ENCODE results near the gene EYA3.
A peak's percentile ranks its signal among the peaks of the same experiment; 100 is the strongest.

Gene EYA3

GRCh38 chr1:27940870-27941560, 147.4 kb downstream of the EYA3 start:
- no peak for FAIRE-seq
- TF ChIP-seq POLR2AphosphoS5 (IDR thresholded peaks at IDR 0.05; ENCODE audit: low read depth, low read length) (no peak), TAF1 (IDR thresholded peaks at IDR 0.05; ENCODE audit: borderline replicate concordance, low read depth, low read length) (no peak), POLR2A (IDR thresholded peaks at IDR 0.05; ENCODE audit: low read depth, low read length) (no peak)
- DNase-seq (ENCODE audit: insufficient read length), result no peak

GRCh38 chr1:27940297-27940696, 148.1 kb downstream of the EYA3 start:
- FAIRE-seq (no peak), DNase-seq (ENCODE audit: insufficient read length) (peak; percentile 50)
- TF ChIP-seq POLR2AphosphoS5 (IDR thresholded peaks at IDR 0.05; ENCODE audit: low read depth, low read length), result no peak
- no peak for TF ChIP-seq POLR2A (IDR thresholded peaks at IDR 0.05; ENCODE audit: low read depth, low read length)
- TF ChIP-seq TAF1 (IDR thresholded peaks at IDR 0.05; ENCODE audit: borderline replicate concordance, low read depth, low read length), result no peak

- FAIRE-seq (no peak), DNase-seq (ENCODE audit: insufficient read length) (no peak)
- TF ChIP-seq TAF1 (IDR thresholded peaks at IDR 0.05; ENCODE audit: borderline replicate concordance, low read depth, low read length), result no peak
- no peak for TF ChIP-seq POLR2A (IDR thresholded peaks at IDR 0.05; ENCODE audit: low read depth, low read length)
- TF ChIP-seq POLR2AphosphoS5 (IDR thresholded peaks at IDR 0.05; ENCODE audit: low read depth, low read length), result no peak
Observed at GRCh38 chr1:27938488-27938887, 149.9 kb downstream of the EYA3 start.

GRCh38 chr1:27937524-27937836, 150.9 kb downstream of the EYA3 start:
- TF ChIP-seq POLR2AphosphoS5 (IDR thresholded peaks at IDR 0.05; ENCODE audit: low read depth, low read length) (no peak), POLR2A (IDR thresholded peaks at IDR 0.05; ENCODE audit: low read depth, low read length) (no peak)
- DNase-seq (ENCODE audit: insufficient read length) (no peak), FAIRE-seq (no peak)

- no peak for FAIRE-seq
- TF ChIP-seq TAF1 (IDR thresholded peaks at IDR 0.05; ENCODE audit: borderline replicate concordance, low read depth, low read length) (no peak), POLR2AphosphoS5 (IDR thresholded peaks at IDR 0.05; ENCODE audit: low read depth, low read length) (no peak), POLR2A (IDR thresholded peaks at IDR 0.05; ENCODE audit: low read depth, low read length) (no peak)
Observed at GRCh38 chr1:27936370-27936769, 152.0 kb downstream of the EYA3 start.

GRCh38 chr1:27935721-27936120, 152.7 kb downstream of the EYA3 start:
- FAIRE-seq, result no peak
- TF ChIP-seq POLR2A (IDR thresholded peaks at IDR 0.05; ENCODE audit: low read depth, low read length), result no peak
- TF ChIP-seq POLR2AphosphoS5 (IDR thresholded peaks at IDR 0.05; ENCODE audit: low read depth, low read length), result no peak
- no peak for TF ChIP-seq TAF1 (IDR thresholded peaks at IDR 0.05; ENCODE audit: borderline replicate concordance, low read depth, low read length)
- DNase-seq (ENCODE audit: insufficient read length), result no peak

More at GRCh38 chr1:27936370-27936769, 152.0 kb downstream of the EYA3 start:
- DNase-seq (ENCODE audit: insufficient read length), result no peak

- FAIRE-seq (peak; percentile 61), DNase-seq (ENCODE audit: insufficient read length) (no peak)
- TF ChIP-seq POLR2A (IDR thresholded peaks at IDR 0.05; ENCODE audit: low read depth, low read length) (no peak), POLR2AphosphoS5 (IDR thresholded peaks at IDR 0.05; ENCODE audit: low read depth, low read length) (no peak), TAF1 (IDR thresholded peaks at IDR 0.05; ENCODE audit: borderline replicate concordance, low read depth, low read length) (no peak)
Observed at GRCh38 chr1:27934818-27935549, 153.4 kb downstream of the EYA3 start, which contains the start of gene SMPDL3B. Gene SMPDL3B (plus strand): TSS chr1:27935000. CDS start chr1:27935184, 184 bp downstream.

- no peak for DNase-seq (ENCODE audit: insufficient read length)
- FAIRE-seq, result no peak
Observed at GRCh38 chr1:27931759-27932158, 156.7 kb downstream of the EYA3 start.

GRCh38 chr1:27931184-27931583, 157.2 kb downstream of the EYA3 start:
- TF ChIP-seq TAF1 (IDR thresholded peaks at IDR 0.05; ENCODE audit: borderline replicate concordance, low read depth, low read length) (no peak), POLR2AphosphoS5 (IDR thresholded peaks at IDR 0.05; ENCODE audit: low read depth, low read length) (no peak), POLR2A (IDR thresholded peaks at IDR 0.05; ENCODE audit: low read depth, low read length) (no peak)
- FAIRE-seq (no peak), DNase-seq (ENCODE audit: insufficient read length) (no peak)

More at GRCh38 chr1:27931759-27932158, 156.7 kb downstream of the EYA3 start:
- TF ChIP-seq TAF1 (IDR thresholded peaks at IDR 0.05; ENCODE audit: borderline replicate concordance, low read depth, low read length), result no peak
- TF ChIP-seq POLR2A (IDR thresholded peaks at IDR 0.05; ENCODE audit: low read depth, low read length), result no peak
- TF ChIP-seq POLR2AphosphoS5 (IDR thresholded peaks at IDR 0.05; ENCODE audit: low read depth, low read length), result no peak

GRCh38 chr1:27928216-27928954, 160.0 kb downstream of the EYA3 start:
- TF ChIP-seq POLR2A (IDR thresholded peaks at IDR 0.05; ENCODE audit: low read depth, low read length), result no peak
- no peak for TF ChIP-seq TAF1 (IDR thresholded peaks at IDR 0.05; ENCODE audit: borderline replicate concordance, low read depth, low read length)
- no peak for TF ChIP-seq POLR2AphosphoS5 (IDR thresholded peaks at IDR 0.05; ENCODE audit: low read depth, low read length)
- DNase-seq (ENCODE audit: insufficient read length) (no peak), FAIRE-seq (no peak)

- TF ChIP-seq TAF1 (IDR thresholded peaks at IDR 0.05; ENCODE audit: borderline replicate concordance, low read depth, low read length), result no peak
- TF ChIP-seq POLR2AphosphoS5 (IDR thresholded peaks at IDR 0.05; ENCODE audit: low read depth, low read length), result no peak
- DNase-seq (ENCODE audit: insufficient read length) (no peak), FAIRE-seq (no peak)
Observed at GRCh38 chr1:27922272-27922671, 166.1 kb downstream of the EYA3 start.
